Endothelial cell of umbilical vein (primary cell): Measurements from ENCODE around the gene NEK7.

Source experiments
- EZH2 ChIP-seq: IDR thresholded peaks from 2 replicates; pipeline ENCODE4 v1.6.1; 2012; ENCODE audit warnings: borderline replicate concordance, low read depth, mild to moderate bottlenecking, moderate library complexity, low read length, inconsistent platforms; ENCODE audit not compliant: severe bottlenecking
- MAX ChIP-seq: IDR thresholded peaks from 2 replicates; pipeline ENCODE4 v1.6.1; 2011; ENCODE audit not compliant: insufficient read depth, insufficient read length
- MYC ChIP-seq: IDR thresholded peaks from one replicate; pipeline ENCODE4 v1.6.1; 2011; ENCODE audit warnings: mild to moderate bottlenecking, low read depth, low read length
- POLR2A ChIP-seq: IDR thresholded peaks from 2 replicates; pipeline ENCODE4 v1.6.1; 2012; ENCODE audit warnings: low read depth, mild to moderate bottlenecking, control low read depth, low read length
- TF ChIP-seq, protein P1 (sequence below), 2 donors: IDR thresholded peaks; 1 replicate in 1 of 2; 2 replicates in 1 of 2; pipeline ENCODE4 v1.5.1; 2011; ENCODE audit warnings: low read length in 2 of 2, mild to moderate bottlenecking in 2 of 2, moderate library complexity in 2 of 2, control low read depth in 1 of 2, inconsistent platforms in 1 of 2, low read depth in 1 of 2; ENCODE audit not compliant: insufficient read depth in 1 of 2; ENCODE audit errors: extremely low read depth in 1 of 2

GRCh38 chr1:198283222-198283621 lies 126.4 kb downstream of the NEK7 start:
- TF ChIP-seq, protein P1, sequence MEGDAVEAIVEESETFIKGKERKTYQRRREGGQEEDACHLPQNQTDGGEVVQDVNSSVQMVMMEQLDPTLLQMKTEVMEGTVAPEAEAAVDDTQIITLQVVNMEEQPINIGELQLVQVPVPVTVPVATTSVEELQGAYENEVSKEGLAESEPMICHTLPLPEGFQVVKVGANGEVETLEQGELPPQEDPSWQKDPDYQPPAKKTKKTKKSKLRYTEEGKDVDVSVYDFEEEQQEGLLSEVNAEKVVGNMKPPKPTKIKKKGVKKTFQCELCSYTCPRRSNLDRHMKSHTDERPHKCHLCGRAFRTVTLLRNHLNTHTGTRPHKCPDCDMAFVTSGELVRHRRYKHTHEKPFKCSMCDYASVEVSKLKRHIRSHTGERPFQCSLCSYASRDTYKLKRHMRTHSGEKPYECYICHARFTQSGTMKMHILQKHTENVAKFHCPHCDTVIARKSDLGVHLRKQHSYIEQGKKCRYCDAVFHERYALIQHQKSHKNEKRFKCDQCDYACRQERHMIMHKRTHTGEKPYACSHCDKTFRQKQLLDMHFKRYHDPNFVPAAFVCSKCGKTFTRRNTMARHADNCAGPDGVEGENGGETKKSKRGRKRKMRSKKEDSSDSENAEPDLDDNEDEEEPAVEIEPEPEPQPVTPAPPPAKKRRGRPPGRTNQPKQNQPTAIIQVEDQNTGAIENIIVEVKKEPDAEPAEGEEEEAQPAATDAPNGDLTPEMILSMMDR (IDR thresholded peaks at IDR 0.05; ENCODE audit: extremely low read depth in 1 of 2, insufficient read depth in 1 of 2, low read depth in 1 of 2, low read length in 2 of 2): no peak
- no peak for TF ChIP-seq MYC
- TF ChIP-seq EZH2: no peak
- no peak for TF ChIP-seq MAX
- no peak for TF ChIP-seq POLR2A
